SHP77 treated with DMSO at 0.1 percent for 48 hours (cell line): Measurements from ENCODE around the gene SULT1A2.
"Not testable (repeated sequence)": the region's sequence is repeated elsewhere in the genome, so short reads cannot be mapped to it uniquely, and the experiment has no call there.

Experiments used
- DNase-seq: peaks from one replicate; lab custom pipeline; 2025; lab: John Stamatoyannopoulos, UW

SULT1A2 gene

DNA sequence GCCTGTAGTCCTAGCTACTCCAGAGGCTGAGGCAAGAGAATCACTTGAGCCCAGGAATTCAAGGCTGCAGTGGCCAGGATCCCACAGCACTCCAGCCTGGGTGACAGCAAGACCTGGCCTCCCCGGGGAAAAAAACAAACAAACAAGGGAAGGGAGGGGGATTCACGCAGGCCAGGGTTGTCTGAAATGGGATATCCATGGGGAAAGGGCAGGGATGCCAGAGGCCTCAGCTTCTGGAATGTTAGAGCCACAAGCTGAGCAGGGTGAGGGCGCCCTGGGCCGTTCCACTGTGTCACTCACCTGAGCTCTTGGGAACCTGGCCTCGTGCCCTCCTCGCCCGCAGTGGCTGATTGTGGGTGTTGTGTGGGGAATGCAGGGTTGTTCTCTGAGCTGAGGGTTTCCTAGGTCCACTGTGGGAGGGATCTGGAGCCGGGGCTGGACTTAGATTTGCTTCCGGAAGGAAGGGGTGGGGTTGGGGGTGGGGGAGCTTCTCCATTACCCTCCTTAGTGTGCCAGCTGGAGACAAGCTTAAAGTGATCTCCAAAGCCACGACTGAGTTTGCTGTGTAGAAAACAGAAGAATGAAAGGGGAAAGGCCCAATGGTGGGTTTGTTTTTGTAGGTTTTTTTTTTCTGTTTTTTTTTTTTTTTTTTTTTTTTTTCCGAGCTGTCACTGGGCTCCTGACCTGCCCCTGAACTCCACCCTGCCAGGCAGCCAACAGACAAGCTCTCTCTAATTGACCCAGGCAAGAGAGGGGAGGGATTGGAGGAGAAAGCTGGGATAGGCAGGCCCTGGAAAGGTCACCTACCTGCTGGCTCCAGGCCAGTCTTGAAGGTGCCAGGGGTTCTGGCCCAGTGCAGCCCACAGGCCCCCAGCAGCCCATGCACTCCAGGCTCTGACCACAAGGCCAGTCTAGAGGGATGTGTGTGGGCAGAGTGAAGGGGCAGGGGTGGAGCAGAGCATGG lies 13.1 kb upstream of the SULT1A2 start, which contains the start of gene SULT1A1:
TSS of gene SULT1A1 (minus strand) at position 414 of the 964 bp plus-strand sequence. CDS start 1,189 bp downstream, outside the sequence.
- DNase-seq: no peak

DNA sequence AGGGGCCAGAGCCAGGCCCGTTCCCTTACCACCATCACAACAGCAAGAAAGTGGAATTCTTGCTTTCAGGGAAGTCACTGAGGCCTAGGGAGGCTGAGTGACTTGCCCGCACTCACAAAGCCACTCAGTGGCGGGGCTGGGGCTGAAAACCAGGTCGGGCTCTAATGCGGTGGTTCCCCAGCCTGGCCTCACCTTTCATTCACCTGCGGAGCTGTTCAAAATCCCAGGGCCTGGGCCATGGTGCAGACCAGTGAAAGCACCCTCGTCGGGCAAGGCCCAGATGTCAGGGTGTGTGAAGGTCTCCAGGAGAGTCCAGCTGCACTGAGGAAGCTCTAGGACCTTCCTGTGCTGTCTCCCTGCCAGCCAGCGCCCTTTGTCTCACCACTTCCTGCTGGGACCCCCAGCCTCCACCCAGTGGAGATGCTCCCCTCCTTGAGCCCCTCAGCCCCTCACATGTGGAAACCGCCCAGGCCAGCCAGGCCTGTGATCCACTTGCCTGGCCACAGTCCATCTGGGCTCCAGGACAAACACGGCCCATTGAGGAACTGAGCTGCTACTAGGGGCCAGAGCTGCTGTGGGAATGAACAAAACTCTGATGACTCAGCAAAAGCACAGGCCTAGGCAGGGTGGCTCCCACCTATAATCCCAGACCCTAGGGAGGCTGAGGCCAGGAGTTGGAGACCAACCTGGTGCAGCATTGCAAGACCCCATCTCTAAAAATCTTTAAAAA lies 12.2 kb upstream of the SULT1A2 start:
- DNase-seq: not testable (repeated sequence)

GRCh38 chr16:28608496-28608808 lies 11.6 kb upstream of the SULT1A2 start:
- not testable (repeated sequence) for DNase-seq

DNA sequence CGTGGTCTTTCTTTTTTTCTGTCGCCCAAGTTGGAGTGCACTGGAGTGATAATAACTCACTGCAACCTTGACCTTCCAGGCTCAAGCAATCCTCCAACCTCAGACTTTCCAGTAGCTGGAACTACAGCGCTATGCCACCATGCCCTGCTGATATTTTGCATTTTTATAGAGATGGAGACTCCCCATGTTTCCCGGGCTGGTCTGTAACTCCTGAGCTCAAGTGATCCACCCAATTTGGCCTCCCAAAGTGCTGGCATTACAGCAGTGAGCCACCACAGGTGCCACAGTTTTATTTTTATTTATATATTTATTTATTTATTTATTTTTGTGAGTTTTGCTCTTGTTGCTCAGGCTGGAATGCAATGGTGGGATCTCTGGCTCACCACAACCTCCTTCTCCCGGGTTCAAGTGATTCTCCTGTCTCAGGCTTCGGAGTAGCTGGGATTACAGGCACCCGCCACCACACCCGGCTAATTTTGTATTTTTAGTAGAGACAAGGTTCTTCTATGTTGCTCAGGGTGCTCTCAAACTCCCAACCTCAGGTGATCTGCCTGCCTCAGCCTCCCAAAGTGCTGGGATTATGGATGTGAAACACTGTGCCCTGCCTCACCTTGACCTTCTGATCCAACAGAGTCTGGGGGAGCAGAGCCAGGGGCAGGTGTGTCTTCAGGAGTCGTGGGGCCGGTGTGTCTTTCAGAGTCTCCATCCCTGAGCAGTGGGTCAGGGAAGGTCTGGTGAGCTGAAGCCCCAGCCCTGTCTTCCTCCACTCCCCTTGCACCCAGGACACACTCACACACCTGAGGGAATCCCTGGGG lies 11.0 kb upstream of the SULT1A2 start:
- DNase-seq: not testable (repeated sequence)

DNA sequence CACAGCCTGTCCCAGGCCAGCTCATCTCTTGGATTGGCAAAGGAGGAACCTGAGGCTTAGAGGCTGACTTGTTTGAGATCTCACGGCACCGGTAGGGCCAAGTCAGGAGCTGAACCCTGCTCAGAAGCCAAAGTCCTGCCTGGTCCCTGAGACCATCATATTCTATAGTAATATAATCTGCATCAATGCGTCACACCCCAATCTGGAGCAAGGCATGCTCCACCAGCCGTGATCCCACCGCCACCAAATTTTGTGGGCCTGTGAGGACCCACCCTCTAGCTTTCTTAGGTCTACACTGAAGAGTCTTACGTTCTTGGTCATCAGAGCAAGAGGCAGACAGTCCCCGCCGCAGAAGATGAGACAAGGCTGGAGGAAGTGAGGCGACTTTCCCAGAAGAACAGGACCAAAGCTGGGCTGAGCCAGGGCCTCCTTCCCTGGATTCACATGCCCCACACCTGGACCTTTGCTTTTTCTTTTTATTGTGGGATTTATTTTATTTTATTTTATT lies 10.3 kb upstream of the SULT1A2 start:
- DNase-seq: no peak

DNA sequence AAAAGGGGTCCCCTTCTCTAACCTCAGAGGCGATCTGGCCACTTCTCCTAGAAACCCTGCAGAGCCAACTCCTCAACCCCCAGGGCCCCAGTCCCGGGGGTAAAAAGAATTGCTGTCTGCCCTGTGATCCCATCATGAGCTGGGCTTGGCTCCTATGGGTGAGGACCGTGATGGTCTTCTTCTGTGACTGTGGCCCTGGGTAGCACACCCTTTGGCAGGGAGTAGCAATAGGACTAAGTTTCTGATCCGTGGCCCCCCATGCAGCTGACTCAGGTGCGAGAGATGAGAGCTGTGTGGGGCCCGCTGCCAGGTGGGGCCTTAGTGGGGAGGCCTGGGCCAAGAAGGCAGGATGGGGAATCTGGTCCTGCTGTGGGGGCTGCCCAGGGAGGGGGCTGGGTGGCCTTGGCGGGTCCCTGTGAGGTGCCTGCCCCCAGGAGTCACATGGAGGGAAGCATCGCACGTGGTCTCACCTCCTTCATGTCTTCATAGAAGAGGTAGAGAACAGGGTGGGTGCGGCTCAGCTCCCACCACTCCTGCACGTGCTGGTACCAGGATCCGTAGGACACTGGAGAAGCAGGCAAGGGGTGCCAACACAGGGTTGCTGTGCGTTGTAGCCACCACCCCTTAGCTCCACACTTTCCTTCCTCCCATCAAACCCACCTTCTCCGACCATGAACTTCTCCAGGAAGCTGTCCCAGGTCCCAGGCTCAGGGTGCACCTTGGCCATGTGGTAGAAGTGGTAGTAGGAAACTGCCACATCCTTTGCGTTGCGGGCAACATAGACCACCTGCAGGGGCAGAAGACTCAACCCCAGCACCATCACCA lies 9.7 kb upstream of the SULT1A2 start:
- no peak for DNase-seq

DNA sequence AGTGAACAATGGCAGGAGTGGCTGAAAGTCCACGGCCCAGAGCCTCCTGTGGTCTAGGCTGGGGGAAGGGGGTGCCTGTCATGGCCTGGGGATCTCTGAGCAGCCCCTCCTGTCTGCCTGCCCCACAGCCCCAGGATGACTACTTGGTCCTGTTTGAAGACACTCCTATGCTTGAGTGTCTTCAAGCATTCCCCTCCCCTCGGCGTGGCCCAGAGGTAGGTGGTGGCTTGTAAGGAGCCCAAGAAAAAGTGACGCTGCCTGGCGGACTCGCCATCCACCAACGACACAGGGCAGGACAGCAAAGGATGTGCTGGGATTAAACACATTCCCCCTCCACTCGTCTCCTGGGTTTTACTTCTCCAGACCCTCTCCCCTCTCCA lies 7.3 kb upstream of the SULT1A2 start:
- no peak for DNase-seq

GRCh38 chr16:28603381-28604185 lies 6.7 kb upstream of the SULT1A2 start:
- no peak for DNase-seq

DNA sequence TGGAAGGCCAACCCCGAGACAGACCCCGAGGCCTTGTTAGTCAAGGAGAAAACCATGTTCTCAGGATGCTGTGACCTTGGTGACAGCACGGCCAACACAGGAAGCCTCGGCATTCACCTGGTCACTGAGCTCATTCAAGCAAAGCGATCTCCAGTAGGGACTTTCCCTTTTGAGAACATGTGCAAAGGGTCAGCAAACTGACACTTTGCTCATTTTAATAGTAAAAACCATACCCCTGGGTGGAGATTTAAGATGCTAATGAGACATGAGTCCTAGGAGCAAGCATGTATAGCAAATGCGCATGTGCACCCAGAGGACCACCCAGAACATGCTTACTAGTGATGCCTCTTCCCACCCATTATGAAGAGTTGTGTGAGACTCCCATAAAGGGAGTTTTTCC lies 5.7 kb upstream of the SULT1A2 start:
- no peak for DNase-seq

- not testable (repeated sequence) for DNase-seq
Observed at GRCh38 chr16:28602062-28602461, 5.2 kb upstream of the SULT1A2 start.

DNA sequence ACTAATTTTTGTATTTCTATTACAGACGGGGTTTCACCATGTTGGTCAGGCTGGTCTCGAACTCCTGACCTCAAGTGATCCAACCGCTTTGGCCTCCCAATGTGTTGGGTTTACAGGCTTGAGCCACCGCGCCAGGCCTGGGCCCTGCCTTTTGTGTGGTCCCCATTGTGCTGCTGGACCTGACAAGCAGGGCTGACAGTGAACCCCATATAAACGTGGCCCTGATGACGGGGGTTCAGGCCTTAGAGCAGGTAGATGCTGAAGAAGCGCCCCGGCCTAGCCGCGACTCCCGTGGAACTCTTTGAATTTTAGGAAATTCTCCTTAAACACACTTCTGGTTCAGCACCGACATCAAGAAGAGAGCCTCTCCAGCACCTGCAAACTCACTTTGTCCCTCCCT lies 4.7 kb upstream of the SULT1A2 start:
- not testable (repeated sequence) for DNase-seq

DNA sequence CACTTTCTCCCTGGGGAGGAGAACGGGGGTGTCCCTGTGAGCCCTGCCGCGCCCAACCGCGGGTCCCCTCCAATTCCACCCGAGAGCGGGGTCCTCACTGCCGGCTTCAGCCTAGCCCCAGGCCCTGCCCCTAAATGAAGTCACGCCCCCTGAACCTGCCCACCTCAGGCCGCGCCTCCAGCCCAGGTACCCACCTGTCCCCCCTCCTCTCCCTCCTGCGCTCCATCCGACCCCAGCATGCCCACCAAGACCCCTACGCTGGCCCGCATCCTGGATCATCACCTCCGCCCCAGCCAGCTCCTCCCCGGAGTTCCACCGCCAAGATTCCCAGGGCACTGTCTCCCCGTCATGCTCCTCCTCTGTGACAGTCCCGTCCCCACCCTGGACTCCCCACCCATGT lies 4.1 kb upstream of the SULT1A2 start:
- not testable (repeated sequence) for DNase-seq

GRCh38 chr16:28599377-28600285 lies 2.8 kb upstream of the SULT1A2 start:
- DNase-seq: not testable (repeated sequence)

DNA sequence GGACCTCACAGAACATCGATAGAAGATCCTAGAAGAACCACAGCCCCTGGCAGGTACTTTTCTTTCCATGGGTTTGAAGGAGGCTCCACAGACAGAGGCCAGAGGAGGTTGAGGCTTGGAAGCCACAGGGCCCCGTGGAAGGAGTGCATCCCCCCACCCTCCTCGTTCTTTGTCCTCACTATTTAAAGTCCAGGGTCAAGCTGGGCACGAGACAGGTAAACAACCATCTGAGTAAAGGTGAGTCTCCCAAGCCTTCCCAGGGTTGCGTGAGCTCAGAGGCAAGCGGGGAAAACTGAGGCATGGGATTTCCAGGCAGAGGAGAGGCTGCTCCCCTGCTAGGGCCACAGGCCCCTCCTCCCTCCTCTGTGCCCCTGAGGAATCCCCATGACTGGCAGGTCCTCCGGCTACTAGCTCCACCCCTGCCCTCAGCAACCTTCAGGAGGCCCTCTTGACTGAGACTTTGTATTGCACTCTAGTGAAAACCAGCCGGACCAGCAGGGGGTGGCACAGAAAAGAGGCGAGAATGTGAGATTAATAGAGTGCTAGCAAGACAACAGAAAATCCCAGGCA lies 927 bp upstream of the SULT1A2 start:
- no peak for DNase-seq

- no peak for DNase-seq
Observed at GRCh38 chr16:28596115-28596630, 677 bp downstream of the SULT1A2 start.

GRCh38 chr16:28595451-28595850 lies 1.4 kb downstream of the SULT1A2 start:
- not testable (repeated sequence) for DNase-seq

GRCh38 chr16:28592979-28593553 lies 3.8 kb downstream of the SULT1A2 start:
- no peak for DNase-seq

DNA sequence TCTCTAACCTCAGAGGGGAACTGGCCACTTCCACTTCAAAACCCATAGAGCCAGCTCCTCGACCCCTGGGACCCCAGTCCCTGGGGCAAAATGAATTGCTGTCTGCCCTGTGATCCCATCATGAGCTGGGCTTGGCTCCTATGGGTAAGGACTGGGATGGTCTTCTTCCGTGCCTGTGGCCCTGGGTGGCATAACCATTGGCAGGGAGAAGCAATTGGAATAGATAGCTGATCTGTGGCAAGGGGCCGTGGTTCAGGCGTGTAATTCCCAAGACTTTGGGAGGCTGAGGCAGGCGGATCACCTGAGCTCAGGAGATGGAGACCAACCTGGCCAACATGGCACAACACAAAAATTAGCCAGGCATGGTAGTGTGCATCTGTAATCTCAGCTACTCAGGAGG lies 4.3 kb downstream of the SULT1A2 start:
- no peak for DNase-seq
